K562 (cell line): ENCODE results near the gene KMT5C. TPM values are rescaled to one million over a fixed set of nuclear protein-coding genes. Genes with fewer than 3 reads are reported as not detected.

ENCODE experiments used
- ADNP ChIP-seq: fragments of 200-800 bp; sonication (Bioruptor generic); IDR thresholded peaks from 2 replicates; pipeline ENCODE4 v1.6.1; 2016; ENCODE audit warnings: missing genetic modification characterization, missing compliant biosample characterization
- ATF1 ChIP-seq, 2 experiments: fragments of 450-650 bp in 1 of 2; IDR thresholded peaks; 2 replicates each; pipeline ENCODE4 v1.6.1; 2016; ENCODE audit warnings: missing compliant biosample characterization in 1 of 2, missing genetic modification characterization in 1 of 2
- DLX4 ChIP-seq: fragments of 250-450 bp; sonication (Bioruptor Pico); IDR thresholded peaks from 2 replicates; pipeline ENCODE4 v1.6.1; 2021; ENCODE audit warnings: mild to moderate bottlenecking
- ELF4 ChIP-seq: fragments of 450-650 bp; formaldehyde crosslinking; IDR thresholded peaks from 2 replicates; pipeline ENCODE4 v1.4.0; 2022; ENCODE audit warnings: missing genetic modification characterization
- FUS ChIP-seq: fragments of 200-400 bp; formaldehyde crosslinking; optimal IDR thresholded peaks from 2 replicates; pipeline ENCODE3; 2017; ENCODE audit warnings: low read depth, low read length
- HDAC8 ChIP-seq: fragments of 450-650 bp; IDR thresholded peaks from 2 replicates; pipeline ENCODE4 v1.6.1; 2016; ENCODE audit warnings: mild to moderate bottlenecking, missing genetic modification characterization, moderate library complexity, missing compliant biosample characterization
- KLF16 ChIP-seq: IDR thresholded peaks from 2 replicates; pipeline ENCODE4 v1.6.1; 2016; ENCODE audit warnings: antibody characterized with exemption
- MEF2D ChIP-seq: conservative IDR thresholded peaks from 2 replicates; pipeline ENCODE4 v1.6.1; 2016; ENCODE audit warnings: low read depth, missing genetic modification characterization, missing compliant biosample characterization
- PCBP1 ChIP-seq: fragments of 200-400 bp; formaldehyde crosslinking; IDR thresholded peaks from 2 replicates; pipeline ENCODE4 v1.6.1; 2018; ENCODE audit warnings: mild to moderate bottlenecking, low read depth, low read length; ENCODE audit not compliant: poor library complexity, severe bottlenecking
- POLR2B ChIP-seq: fragments of 450-650 bp; IDR thresholded peaks from 2 replicates; pipeline ENCODE4 v1.6.1; 2018; ENCODE audit warnings: low read depth; ENCODE audit not compliant: partially characterized antibody
- RAD21 ChIP-seq, 2 experiments: fragments of 250-450 bp in 1 of 2; fragments of 450-650 bp in 1 of 2; sonication (Bioruptor Pico) in 1 of 2; formaldehyde crosslinking in 1 of 2; IDR thresholded peaks in 1 of 2; conservative IDR thresholded peaks in 1 of 2; 2 replicates each; pipeline versions ENCODE4 v1.4.0 to v1.8.0; 2020 to 2022; ENCODE audit warnings: mild to moderate bottlenecking in 2 of 2, moderate library complexity in 1 of 2
- RAD51 ChIP-seq: fragments of 450-650 bp; IDR thresholded peaks from 2 replicates; pipeline ENCODE4 v1.7.1; 2016; ENCODE audit warnings: low read depth, mild to moderate bottlenecking, borderline replicate concordance
- TCF15 ChIP-seq: fragments of 250-450 bp; sonication (Bioruptor Pico); IDR thresholded peaks from 2 replicates; pipeline ENCODE4 v1.8.0; 2022; ENCODE audit warnings: moderate library complexity, mild to moderate bottlenecking, inconsistent platforms
- ZNF586 ChIP-seq: fragments of 450-650 bp; formaldehyde crosslinking; conservative IDR thresholded peaks from 2 replicates; pipeline ENCODE4 v1.4.0; 2020; ENCODE audit warnings: mild to moderate bottlenecking, moderate library complexity
- ZNF740 ChIP-seq, 3 experiments: fragments of 200-800 bp in 1 of 3; sonication (Bioruptor generic) in 1 of 3; sonication (generic) in 1 of 3; formaldehyde crosslinking in 1 of 3; IDR thresholded peaks; 2 replicates each; pipeline versions ENCODE4 v1.6.1 to v1.8.0; 2016 to 2022; ENCODE audit warnings: mild to moderate bottlenecking in 2 of 3, missing compliant biosample characterization in 2 of 3, missing genetic modification characterization in 2 of 3, missing genetic modification reagents in 1 of 3
- polyA plus RNA-seq, 8 experiments: library from polyadenylated mRNA; depleted of rRNA in 4 of 8; stranded (reverse) in 5 of 8; unstranded in 3 of 8; fragments of >200 nt; fragmentation: Nextera tagmentation in 2 of 8; fragmentation: Illumina TruSeq in 1 of 8; extraction: Ambion mirVana in 2 of 8; extraction: Trizol in 1 of 8; gene quantifications; 2 replicates each; pipeline versions ENCODE4 v1.2.1 to v1.2.3, GENCODE V29; 2011 to 2014; ENCODE audit warnings: inconsistent platforms in 1 of 8, missing spikeins in 1 of 8
- total RNA-seq, 7 experiments: library from RNA; depleted of rRNA in 6 of 7; stranded (reverse); fragments of >200 nt in 6 of 7; fragmentation: Illumina TruSeq in 2 of 7; extraction: Trizol in 2 of 7; gene quantifications; 2 replicates each; pipeline versions ENCODE4 v1.2.1 to v1.2.3, GENCODE V29; 2011 to 2021; ENCODE audit warnings: low replicate concordance in 1 of 7
- TF ChIP-seq, protein P1 (sequence below): fragments of 450-650 bp; IDR thresholded peaks from 2 replicates; pipeline ENCODE4 v1.7.1; 2018; ENCODE audit warnings: mild to moderate bottlenecking, low read depth; ENCODE audit not compliant: partially characterized antibody
- TF ChIP-seq, protein P2 (sequence below): fragments of 200-800 bp; sonication (Bioruptor generic); IDR thresholded peaks from 2 replicates; pipeline ENCODE4 v1.6.1; 2017; ENCODE audit warnings: missing genetic modification characterization, missing compliant biosample characterization
- TF ChIP-seq, protein P3 (sequence below): sonication (generic); formaldehyde crosslinking; IDR thresholded peaks from 2 replicates; pipeline ENCODE4 v1.8.1; 2022; ENCODE audit warnings: missing genetic modification reagents

Gene KMT5C
- total and polyA plus RNA-seq, 9 of the 15 experiments (the other 6 are each of a cell fraction or from before 2014, with no cell fraction given): 0.15 to 53.5 (median 16.6) TPM

- TF ChIP-seq DLX4 (CRISPR knock-in tag): no peak
- no peak for TF ChIP-seq ZNF586 (CRISPR knock-in tag)
- no peak for TF ChIP-seq ZNF740 (CRISPR knock-in tag; IDR thresholded peaks at IDR 0.05)
- 0 out of 4 replicates have a peak, but pooled peaks of 1 of the 2 experiments have one; percentile 55 for TF ChIP-seq ZNF740 (tag; IDR thresholded peaks at IDR 0.05)
- TF ChIP-seq, protein P1, sequence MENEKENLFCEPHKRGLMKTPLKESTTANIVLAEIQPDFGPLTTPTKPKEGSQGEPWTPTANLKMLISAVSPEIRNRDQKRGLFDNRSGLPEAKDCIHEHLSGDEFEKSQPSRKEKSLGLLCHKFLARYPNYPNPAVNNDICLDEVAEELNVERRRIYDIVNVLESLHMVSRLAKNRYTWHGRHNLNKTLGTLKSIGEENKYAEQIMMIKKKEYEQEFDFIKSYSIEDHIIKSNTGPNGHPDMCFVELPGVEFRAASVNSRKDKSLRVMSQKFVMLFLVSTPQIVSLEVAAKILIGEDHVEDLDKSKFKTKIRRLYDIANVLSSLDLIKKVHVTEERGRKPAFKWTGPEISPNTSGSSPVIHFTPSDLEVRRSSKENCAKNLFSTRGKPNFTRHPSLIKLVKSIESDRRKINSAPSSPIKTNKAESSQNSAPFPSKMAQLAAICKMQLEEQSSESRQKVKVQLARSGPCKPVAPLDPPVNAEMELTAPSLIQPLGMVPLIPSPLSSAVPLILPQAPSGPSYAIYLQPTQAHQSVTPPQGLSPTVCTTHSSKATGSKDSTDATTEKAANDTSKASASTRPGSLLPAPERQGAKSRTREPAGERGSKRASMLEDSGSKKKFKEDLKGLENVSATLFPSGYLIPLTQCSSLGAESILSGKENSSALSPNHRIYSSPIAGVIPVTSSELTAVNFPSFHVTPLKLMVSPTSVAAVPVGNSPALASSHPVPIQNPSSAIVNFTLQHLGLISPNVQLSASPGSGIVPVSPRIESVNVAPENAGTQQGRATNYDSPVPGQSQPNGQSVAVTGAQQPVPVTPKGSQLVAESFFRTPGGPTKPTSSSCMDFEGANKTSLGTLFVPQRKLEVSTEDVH: peak; percentile 28
- TF ChIP-seq, protein P2, sequence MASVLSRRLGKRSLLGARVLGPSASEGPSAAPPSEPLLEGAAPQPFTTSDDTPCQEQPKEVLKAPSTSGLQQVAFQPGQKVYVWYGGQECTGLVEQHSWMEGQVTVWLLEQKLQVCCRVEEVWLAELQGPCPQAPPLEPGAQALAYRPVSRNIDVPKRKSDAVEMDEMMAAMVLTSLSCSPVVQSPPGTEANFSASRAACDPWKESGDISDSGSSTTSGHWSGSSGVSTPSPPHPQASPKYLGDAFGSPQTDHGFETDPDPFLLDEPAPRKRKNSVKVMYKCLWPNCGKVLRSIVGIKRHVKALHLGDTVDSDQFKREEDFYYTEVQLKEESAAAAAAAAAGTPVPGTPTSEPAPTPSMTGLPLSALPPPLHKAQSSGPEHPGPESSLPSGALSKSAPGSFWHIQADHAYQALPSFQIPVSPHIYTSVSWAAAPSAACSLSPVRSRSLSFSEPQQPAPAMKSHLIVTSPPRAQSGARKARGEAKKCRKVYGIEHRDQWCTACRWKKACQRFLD (CRISPR knock-in tag): no peak
- TF ChIP-seq, protein P3, sequence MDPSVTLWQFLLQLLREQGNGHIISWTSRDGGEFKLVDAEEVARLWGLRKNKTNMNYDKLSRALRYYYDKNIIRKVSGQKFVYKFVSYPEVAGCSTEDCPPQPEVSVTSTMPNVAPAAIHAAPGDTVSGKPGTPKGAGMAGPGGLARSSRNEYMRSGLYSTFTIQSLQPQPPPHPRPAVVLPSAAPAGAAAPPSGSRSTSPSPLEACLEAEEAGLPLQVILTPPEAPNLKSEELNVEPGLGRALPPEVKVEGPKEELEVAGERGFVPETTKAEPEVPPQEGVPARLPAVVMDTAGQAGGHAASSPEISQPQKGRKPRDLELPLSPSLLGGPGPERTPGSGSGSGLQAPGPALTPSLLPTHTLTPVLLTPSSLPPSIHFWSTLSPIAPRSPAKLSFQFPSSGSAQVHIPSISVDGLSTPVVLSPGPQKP (CRISPR knock-in tag): no peak
- no peak for TF ChIP-seq ATF1 (CRISPR knock-in tag; IDR thresholded peaks at IDR 0.05)
- no peak for TF ChIP-seq ATF1 (tag; IDR thresholded peaks at IDR 0.05)
- 0 out of 2 replicates have a peak, but pooled peaks have one; percentile 22 for TF ChIP-seq KLF16
- no peak for TF ChIP-seq FUS
- no peak for TF ChIP-seq MEF2D (tag)
- TF ChIP-seq PCBP1: no peak
- TF ChIP-seq RAD21 (CRISPR knock-in tag; conservative IDR thresholded peaks at IDR 0.05 in 1 of 2, IDR thresholded peaks at IDR 0.05 in 1 of 2): peak; percentile 43 to 67
- 0 out of 2 replicates have a peak, but pooled peaks have one; percentile 16 for TF ChIP-seq HDAC8 (tag)
- 0 out of 2 replicates have a peak, but pooled peaks have one; percentile 27 for TF ChIP-seq TCF15
- TF ChIP-seq POLR2B: peak; percentile 58
- TF ChIP-seq ELF4: no peak
- TF ChIP-seq ADNP: no peak
- no peak for TF ChIP-seq RAD51
Observed at GRCh38 chr19:55301459-55302317, 38.0 kb upstream of the KMT5C start (continued).
